SK-N-SH treated with all-trans-retinoic acid at 6 μM for 48 hours (cell line): ENCODE data around the gene GRIN3A.

Experiments
- CSDC2 ChIP-seq: fragments of 250-450 bp; sonication (Bioruptor Pico); IDR thresholded peaks from 2 replicates; pipeline ENCODE4 v1.5.0; 2020; ENCODE audit warnings: mild to moderate bottlenecking, moderate library complexity
- ESRRG ChIP-seq: fragments of 250-450 bp; sonication (Bioruptor Pico); IDR thresholded peaks from 2 replicates; pipeline ENCODE4 v1.6.1; 2021; ENCODE audit warnings: mild to moderate bottlenecking
- ISL1 ChIP-seq: fragments of 250-450 bp; sonication (Bioruptor Pico); IDR thresholded peaks from 2 replicates; pipeline ENCODE4 v2.1.2; 2022; ENCODE audit warnings: mild to moderate bottlenecking, moderate library complexity
- RARB ChIP-seq: fragments of 250-450 bp; sonication (Bioruptor Pico); IDR thresholded peaks from 2 replicates; pipeline ENCODE4 v1.8.0; 2021; ENCODE audit warnings: mild to moderate bottlenecking, moderate library complexity
- SNAI2 ChIP-seq: fragments of 250-450 bp; sonication (Bioruptor Pico); IDR thresholded peaks from 2 replicates; pipeline ENCODE4 v1.5.0; 2020; ENCODE audit warnings: mild to moderate bottlenecking, moderate library complexity
- TCF4 ChIP-seq: fragments of 250-450 bp; sonication (Bioruptor Pico); IDR thresholded peaks from 2 replicates; pipeline ENCODE4 v1.8.0; 2021; ENCODE audit warnings: mild to moderate bottlenecking, moderate library complexity, borderline replicate concordance
- TOX ChIP-seq: fragments of 250-450 bp; sonication (Bioruptor Pico); IDR thresholded peaks from 2 replicates; pipeline ENCODE4 v1.8.0; 2021; ENCODE audit warnings: mild to moderate bottlenecking, moderate library complexity, borderline replicate concordance
- ZFP3 ChIP-seq: fragments of 250-450 bp; sonication (Bioruptor Pico); IDR thresholded peaks from 2 replicates; pipeline ENCODE4 v1.5.0; 2020; ENCODE audit warnings: mild to moderate bottlenecking, moderate library complexity
- ZFP30 ChIP-seq: fragments of 450-650 bp; formaldehyde crosslinking; IDR thresholded peaks from 2 replicates; pipeline ENCODE4 v1.5.0; 2022; ENCODE audit warnings: mild to moderate bottlenecking, moderate library complexity
- ZNF565 ChIP-seq: fragments of 450-650 bp; formaldehyde crosslinking; conservative IDR thresholded peaks from 2 replicates; pipeline ENCODE4 v1.5.0; 2020; ENCODE audit warnings: low read depth, mild to moderate bottlenecking, moderate library complexity
- TF ChIP-seq, protein P1 (sequence below): fragments of 250-450 bp; sonication (Bioruptor Pico); IDR thresholded peaks from 2 replicates; pipeline ENCODE4 v1.5.0; 2020; ENCODE audit warnings: mild to moderate bottlenecking, moderate library complexity
- TF ChIP-seq, protein P2 (sequence below): fragments of 250-450 bp; sonication (Bioruptor Pico); IDR thresholded peaks from 2 replicates; pipeline ENCODE4 v1.5.1; 2020; ENCODE audit warnings: low read depth, mild to moderate bottlenecking, moderate library complexity
- TF ChIP-seq, protein P3 (sequence below): fragments of 250-450 bp; sonication (Bioruptor Pico); IDR thresholded peaks from 2 replicates; pipeline ENCODE4 v1.8.0; 2020; ENCODE audit warnings: mild to moderate bottlenecking, moderate library complexity, borderline replicate concordance

- TF ChIP-seq TCF4 (CRISPR knock-in tag) (no peak), ZFP3 (CRISPR knock-in tag) (no peak), CSDC2 (CRISPR knock-in tag) (no peak), ZFP30 (CRISPR knock-in tag) (no peak), ZNF565 (CRISPR knock-in tag) (no peak), RARB (no peak), ISL1 (CRISPR knock-in tag) (no peak), TOX (no peak), ESRRG (no peak), SNAI2 (CRISPR knock-in tag) (no peak)
- TF ChIP-seq, protein P1, sequence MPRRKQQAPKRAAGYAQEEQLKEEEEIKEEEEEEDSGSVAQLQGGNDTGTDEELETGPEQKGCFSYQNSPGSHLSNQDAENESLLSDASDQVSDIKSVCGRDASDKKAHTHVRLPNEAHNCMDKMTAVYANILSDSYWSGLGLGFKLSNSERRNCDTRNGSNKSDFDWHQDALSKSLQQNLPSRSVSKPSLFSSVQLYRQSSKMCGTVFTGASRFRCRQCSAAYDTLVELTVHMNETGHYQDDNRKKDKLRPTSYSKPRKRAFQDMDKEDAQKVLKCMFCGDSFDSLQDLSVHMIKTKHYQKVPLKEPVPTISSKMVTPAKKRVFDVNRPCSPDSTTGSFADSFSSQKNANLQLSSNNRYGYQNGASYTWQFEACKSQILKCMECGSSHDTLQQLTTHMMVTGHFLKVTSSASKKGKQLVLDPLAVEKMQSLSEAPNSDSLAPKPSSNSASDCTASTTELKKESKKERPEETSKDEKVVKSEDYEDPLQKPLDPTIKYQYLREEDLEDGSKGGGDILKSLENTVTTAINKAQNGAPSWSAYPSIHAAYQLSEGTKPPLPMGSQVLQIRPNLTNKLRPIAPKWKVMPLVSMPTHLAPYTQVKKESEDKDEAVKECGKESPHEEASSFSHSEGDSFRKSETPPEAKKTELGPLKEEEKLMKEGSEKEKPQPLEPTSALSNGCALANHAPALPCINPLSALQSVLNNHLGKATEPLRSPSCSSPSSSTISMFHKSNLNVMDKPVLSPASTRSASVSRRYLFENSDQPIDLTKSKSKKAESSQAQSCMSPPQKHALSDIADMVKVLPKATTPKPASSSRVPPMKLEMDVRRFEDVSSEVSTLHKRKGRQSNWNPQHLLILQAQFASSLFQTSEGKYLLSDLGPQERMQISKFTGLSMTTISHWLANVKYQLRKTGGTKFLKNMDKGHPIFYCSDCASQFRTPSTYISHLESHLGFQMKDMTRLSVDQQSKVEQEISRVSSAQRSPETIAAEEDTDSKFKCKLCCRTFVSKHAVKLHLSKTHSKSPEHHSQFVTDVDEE = no peak
- TF ChIP-seq, protein P2, sequence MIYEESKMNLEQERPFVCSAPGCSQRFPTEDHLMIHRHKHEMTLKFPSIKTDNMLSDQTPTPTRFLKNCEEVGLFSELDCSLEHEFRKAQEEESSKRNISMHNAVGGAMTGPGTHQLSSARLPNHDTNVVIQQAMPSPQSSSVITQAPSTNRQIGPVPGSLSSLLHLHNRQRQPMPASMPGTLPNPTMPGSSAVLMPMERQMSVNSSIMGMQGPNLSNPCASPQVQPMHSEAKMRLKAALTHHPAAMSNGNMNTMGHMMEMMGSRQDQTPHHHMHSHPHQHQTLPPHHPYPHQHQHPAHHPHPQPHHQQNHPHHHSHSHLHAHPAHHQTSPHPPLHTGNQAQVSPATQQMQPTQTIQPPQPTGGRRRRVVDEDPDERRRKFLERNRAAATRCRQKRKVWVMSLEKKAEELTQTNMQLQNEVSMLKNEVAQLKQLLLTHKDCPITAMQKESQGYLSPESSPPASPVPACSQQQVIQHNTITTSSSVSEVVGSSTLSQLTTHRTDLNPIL = no peak
- TF ChIP-seq, protein P3, sequence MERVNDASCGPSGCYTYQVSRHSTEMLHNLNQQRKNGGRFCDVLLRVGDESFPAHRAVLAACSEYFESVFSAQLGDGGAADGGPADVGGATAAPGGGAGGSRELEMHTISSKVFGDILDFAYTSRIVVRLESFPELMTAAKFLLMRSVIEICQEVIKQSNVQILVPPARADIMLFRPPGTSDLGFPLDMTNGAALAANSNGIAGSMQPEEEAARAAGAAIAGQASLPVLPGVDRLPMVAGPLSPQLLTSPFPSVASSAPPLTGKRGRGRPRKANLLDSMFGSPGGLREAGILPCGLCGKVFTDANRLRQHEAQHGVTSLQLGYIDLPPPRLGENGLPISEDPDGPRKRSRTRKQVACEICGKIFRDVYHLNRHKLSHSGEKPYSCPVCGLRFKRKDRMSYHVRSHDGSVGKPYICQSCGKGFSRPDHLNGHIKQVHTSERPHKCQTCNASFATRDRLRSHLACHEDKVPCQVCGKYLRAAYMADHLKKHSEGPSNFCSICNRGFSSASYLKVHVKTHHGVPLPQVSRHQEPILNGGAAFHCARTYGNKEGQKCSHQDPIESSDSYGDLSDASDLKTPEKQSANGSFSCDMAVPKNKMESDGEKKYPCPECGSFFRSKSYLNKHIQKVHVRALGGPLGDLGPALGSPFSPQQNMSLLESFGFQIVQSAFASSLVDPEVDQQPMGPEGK (CRISPR knock-in tag) = no peak
Observed at GRCh38 chr9:101635473-101635872, 103.0 kb downstream of the GRIN3A start.
